ENCODE results near the gene FAM83C.

FAM83C gene

GRCh38 chr20:35292504-35293285 is 470 bp upstream of the FAM83C start:
- no peak for TF ChIP-seq ZFX (IDR thresholded peaks at IDR 0.05; ENCODE audit: borderline replicate concordance)
- TF ChIP-seq, protein P1, sequence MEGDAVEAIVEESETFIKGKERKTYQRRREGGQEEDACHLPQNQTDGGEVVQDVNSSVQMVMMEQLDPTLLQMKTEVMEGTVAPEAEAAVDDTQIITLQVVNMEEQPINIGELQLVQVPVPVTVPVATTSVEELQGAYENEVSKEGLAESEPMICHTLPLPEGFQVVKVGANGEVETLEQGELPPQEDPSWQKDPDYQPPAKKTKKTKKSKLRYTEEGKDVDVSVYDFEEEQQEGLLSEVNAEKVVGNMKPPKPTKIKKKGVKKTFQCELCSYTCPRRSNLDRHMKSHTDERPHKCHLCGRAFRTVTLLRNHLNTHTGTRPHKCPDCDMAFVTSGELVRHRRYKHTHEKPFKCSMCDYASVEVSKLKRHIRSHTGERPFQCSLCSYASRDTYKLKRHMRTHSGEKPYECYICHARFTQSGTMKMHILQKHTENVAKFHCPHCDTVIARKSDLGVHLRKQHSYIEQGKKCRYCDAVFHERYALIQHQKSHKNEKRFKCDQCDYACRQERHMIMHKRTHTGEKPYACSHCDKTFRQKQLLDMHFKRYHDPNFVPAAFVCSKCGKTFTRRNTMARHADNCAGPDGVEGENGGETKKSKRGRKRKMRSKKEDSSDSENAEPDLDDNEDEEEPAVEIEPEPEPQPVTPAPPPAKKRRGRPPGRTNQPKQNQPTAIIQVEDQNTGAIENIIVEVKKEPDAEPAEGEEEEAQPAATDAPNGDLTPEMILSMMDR (IDR thresholded peaks at IDR 0.05): no peak
- no peak overlapping the region for H3K27ac ChIP-seq

- TF ChIP-seq ZFX (IDR thresholded peaks at IDR 0.05; ENCODE audit: borderline replicate concordance): no peak
- TF ChIP-seq, protein P1 (IDR thresholded peaks at IDR 0.05): no peak
- no peak overlapping the region for H3K27ac ChIP-seq
Observed at GRCh38 chr20:35290887-35291417, 1.3 kb downstream of the FAM83C start.

GRCh38 chr20:35290186-35290886 is 1.9 kb downstream of the FAM83C start:
- no peak overlapping the region for H3K27ac ChIP-seq
- no peak for TF ChIP-seq ZFX (IDR thresholded peaks at IDR 0.05; ENCODE audit: borderline replicate concordance)
- TF ChIP-seq, protein P1 (IDR thresholded peaks at IDR 0.05): no peak

- H3K27ac ChIP-seq: no peak overlapping the region
- TF ChIP-seq ZFX (IDR thresholded peaks at IDR 0.05; ENCODE audit: borderline replicate concordance): no peak
- TF ChIP-seq, protein P1 (IDR thresholded peaks at IDR 0.05): no peak
Observed at GRCh38 chr20:35288325-35289060, 3.7 kb downstream of the FAM83C start.

DNA sequence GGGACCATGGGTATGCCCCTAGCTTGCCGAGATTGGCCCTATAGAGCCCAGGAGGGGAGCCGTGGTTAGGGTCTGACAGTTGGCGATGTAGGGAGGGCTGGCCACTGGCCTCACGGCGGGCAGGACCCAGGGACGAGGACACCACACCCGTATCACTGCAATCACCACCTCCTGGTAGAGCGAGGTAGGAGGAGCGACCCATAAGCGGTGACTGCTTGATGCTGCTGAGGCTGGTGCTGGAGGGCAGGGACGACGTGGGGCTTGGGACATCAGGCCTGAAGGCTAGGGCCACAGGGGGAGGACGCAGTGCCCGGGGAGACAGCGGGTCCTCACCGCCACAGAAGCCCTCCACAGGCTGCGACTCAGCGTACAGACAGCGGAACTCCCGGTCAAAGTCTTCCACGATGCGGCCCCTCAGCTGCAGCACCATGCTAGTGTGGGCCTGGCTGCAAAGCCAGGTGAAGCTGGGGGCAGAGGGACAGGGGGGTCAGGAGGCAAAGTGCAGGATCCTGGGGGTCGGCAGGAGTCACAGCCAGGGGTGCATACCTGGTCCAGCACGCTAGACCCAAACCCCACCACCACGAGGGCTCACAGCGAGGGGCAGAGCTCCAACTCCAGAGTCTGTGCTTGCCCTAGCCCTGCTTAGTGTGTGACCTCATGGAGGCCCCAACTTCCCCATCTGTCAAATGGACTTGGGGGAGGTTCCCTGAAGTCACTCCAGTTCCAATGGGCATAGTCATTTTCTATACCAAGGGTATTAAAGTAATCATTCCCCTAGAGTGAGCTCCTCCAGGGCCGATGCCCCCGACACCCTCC is 4.5 kb downstream of the FAM83C start:
- TF ChIP-seq, protein P1 (IDR thresholded peaks at IDR 0.05): no peak
- TF ChIP-seq ZFX (IDR thresholded peaks at IDR 0.05; ENCODE audit: borderline replicate concordance): no peak
- no peak overlapping the region for H3K27ac ChIP-seq

GRCh38 chr20:35286899-35287508 is 5.2 kb downstream of the FAM83C start:
- H3K27ac ChIP-seq: no peak overlapping the region
- TF ChIP-seq, protein P1 (IDR thresholded peaks at IDR 0.05): no peak
- no peak for TF ChIP-seq ZFX (IDR thresholded peaks at IDR 0.05; ENCODE audit: borderline replicate concordance)
